GM19193 (cell line): ENCODE measurements around the gene KDM4F.
A peak's percentile ranks its signal among the peaks of the same experiment; 100 is the strongest.

Experiments used
- POLR2A ChIP-seq: IDR thresholded peaks from 4 replicates; pipeline ENCODE4 v1.6.1; 2011; ENCODE audit not compliant: insufficient read depth, insufficient read length; ENCODE audit errors: extremely low read depth

Gene KDM4F

DNA sequence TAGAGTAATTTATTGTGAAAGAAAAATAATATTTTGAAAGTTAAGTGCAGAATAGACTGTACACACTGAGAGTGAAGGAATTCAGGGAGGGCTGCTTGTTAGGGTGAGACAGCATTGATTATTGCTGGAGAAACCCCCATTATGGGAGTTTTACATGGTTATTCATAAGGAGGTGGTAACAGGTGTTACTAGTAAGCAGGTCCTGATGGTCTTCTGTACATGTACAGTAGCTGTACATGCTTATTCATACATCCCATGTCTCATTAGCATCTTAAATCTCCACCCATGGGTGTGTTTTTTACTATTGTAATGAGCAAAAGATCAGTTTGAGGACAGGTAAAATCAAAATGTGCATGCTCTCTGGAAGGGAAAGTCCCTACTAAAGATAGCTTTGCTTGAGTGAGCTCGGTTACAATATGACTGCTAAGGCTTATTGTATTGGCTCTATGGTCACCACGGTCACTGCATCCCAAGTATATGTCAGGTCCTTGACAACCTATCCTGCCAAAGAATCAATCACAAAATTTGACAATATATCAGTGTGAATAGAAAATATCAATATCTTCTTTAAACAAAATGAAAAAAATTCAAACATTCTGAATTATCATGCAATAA lies 6.2 kb downstream of the KDM4F start:
- TF ChIP-seq POLR2A: no peak

DNA sequence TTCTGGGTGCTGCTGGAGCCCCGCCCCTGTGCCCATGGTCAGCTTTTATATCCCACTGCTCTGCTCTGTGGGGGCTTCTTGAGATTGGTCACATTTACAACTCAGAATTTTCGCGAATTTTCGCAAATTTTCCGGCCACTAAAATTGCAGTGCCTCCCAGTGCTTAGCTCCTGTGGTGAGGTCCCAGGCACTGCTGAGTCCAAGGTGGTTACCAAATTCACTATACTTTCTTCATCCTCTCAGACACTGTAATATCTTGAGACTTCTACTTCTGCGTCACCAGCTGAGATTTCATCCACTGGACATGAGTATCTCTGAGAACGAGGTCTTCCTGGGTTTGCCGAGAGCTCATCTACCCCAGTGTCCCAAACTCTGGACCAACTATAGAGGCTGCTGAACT lies 8.7 kb downstream of the KDM4F start:
- no peak for TF ChIP-seq POLR2A

DNA sequence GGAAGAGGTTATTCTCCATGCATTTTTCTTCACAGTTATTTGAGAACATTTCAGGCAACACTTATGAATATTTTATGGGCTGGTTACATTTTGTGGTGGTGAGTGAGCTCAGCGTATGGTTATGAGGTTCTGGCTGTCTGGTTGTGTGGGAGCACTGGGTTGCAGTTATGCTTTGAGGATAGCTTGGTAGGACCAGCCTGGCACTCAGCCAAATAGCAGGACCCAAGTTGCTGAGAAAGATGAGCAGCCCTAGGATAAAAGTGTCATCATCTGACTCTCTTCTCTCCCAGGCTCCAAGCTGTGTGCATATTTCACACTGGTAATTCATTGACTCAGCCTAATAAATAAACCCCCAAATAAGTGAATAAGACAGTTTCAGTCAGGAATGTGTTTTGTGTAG lies 9.4 kb downstream of the KDM4F start:
- no peak for TF ChIP-seq POLR2A

DNA sequence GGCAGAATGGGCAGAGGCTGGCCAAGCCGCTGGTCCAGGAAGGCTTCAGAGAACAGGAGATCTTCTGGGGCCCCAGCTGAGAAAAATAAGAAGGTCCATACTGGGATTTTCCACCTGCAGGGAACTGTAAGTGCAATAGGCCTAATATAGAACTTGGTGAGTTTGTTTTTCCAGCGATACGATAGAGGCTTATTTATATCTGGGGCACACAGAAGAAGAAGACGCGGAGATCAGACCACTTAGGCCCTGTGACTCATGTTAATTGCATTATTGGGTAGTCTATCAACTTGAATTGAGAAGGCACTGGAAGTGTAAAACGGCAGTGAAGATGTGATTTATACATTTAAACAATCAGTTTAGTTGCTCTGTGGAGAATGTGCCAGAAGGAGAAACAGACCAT lies 9.8 kb downstream of the KDM4F start:
- TF ChIP-seq POLR2A: no peak

DNA sequence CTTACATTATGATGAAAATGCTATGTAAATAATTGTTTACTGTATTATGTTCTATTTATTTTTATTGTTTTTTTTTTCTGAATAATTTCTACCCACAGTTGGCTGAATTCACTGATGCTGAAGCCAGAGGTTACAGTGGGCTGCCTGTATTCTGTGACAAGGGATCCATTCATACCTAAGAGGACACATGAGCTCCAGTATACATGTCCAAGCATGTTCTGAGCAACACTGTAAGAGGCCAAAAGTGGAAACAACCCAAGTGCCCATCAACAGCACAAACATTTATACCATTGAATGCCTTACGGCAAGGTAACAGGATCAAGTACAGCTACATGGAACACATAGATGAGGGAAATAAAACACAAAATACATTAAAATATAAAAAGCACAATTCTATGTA lies 16.1 kb downstream of the KDM4F start:
- TF ChIP-seq POLR2A: no peak

DNA sequence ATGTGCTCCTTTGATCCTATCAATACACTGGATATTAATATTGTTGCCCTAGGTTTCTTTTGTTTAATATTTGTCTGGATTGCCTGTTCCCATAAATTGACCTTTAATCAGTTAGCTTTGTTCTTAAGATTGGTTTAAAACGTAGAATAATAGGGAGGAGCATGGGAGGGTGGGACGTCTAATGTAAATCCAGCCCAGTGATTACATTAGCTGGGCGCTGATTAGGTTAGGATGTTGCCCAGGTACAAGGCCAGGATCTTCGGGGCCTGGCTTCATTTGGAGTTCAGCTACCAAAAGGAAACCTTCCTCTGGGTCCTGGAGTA lies 17.5 kb downstream of the KDM4F start, which contains the start of gene SRSF8:
Gene SRSF8, plus strand, starts transcription at position 204 of the 323 bp plus-strand sequence. CDS start 308 bp downstream, outside the sequence.
- no peak for TF ChIP-seq POLR2A

DNA sequence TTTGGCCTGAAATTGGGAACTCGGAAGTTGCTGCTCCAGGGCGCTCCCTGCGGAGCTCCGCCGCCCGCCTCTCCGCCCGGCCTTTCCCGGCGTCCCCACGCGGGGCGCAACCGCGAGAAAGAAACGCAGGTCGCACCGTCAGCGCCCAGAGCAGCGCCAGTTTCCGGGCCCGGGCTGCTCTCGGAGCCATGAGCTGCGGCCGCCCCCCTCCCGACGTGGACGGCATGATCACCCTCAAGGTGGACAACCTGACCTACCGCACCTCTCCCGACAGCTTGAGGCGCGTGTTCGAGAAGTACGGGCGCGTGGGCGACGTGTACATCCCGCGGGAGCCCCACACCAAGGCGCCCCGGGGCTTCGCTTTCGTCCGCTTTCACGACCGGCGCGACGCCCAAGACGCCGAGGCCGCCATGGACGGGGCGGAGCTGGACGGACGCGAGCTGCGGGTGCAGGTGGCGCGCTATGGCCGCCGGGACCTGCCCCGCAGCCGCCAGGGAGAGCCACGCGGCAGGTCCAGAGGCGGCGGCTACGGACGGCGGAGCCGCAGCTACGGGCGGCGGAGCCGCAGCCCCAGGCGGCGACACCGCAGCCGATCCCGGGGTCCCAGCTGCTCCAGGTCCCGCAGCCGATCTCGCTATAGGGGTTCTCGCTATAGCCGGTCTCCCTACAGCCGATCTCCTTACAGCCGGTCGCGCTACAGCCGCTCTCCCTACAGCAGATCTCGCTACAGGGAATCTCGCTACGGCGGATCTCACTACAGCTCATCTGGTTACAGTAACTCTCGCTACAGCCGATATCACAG lies 18.0 kb downstream of the KDM4F start:
- TF ChIP-seq POLR2A: peak; percentile 74

DNA sequence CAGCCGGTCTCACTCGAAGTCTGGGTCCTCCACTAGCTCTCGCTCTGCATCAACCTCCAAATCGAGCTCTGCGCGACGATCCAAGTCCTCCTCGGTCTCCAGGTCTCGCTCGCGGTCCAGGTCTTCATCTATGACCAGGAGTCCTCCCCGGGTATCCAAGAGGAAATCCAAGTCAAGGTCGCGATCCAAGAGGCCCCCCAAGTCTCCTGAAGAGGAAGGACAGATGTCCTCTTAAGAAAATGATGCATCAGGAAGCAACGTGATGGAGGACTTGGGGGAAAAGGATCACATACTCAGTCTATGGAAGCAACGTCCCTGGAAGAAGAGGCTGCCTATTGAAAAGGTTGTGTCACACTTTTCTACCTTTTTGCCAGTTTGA lies 18.6 kb downstream of the KDM4F start:
- no peak for TF ChIP-seq POLR2A

DNA sequence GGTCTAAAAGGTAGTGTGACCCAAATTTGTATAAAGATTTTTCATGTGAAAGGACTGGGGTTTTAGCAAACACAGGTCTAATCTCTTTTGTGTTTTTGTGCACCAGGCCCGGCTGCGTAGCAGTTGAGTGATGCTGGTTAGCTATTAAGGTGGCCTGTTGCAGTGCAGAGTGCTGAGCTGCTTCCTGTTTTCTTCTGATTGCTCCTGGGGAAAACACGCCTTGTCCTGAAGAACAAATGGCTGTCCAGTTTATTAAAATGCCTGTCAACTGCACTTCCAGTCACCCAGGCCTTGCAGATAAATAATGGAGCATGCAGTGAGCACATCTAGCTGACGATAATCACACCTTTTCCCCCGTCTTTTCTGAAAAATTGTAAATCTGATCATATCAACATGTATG lies 19.3 kb downstream of the KDM4F start:
- TF ChIP-seq POLR2A: peak; percentile 63

DNA sequence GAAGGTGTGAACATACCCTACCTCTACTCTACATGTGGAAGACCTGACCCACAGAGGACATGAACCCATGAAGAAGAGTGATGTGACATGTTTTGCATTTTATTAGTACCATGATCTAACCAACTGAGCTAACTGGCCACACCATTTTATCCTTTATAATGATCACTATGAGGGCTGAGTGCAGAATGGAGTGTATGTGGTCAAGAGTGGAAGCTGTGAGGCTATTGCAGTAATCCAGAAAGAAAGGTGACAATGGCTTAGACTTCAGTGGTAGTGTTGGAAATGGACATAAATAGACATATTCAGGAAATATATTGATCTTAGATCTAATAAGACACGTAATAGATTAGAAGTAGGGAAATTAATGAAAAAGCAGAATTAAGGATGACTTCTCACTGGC lies 21.2 kb downstream of the KDM4F start:
- no peak for TF ChIP-seq POLR2A

DNA sequence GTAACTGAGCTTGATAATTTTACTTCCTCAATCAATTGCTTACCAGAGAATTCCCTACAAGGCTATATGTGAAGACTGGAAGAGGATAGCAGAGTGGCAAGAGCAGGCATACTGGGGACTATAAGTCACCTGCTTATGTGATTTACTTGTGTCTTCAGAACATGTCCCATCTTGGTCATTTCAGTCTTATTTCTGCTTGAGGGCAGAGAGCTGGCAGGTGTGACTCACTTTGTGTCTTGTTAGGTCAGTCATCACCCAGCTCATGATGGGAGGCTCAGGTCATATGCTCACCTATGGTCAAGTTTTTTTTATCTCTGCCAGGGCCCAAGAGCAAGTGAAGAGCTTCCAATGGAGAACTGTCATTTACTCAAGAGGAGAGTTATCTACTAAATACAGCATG lies 23.7 kb downstream of the KDM4F start:
- TF ChIP-seq POLR2A: no peak

DNA sequence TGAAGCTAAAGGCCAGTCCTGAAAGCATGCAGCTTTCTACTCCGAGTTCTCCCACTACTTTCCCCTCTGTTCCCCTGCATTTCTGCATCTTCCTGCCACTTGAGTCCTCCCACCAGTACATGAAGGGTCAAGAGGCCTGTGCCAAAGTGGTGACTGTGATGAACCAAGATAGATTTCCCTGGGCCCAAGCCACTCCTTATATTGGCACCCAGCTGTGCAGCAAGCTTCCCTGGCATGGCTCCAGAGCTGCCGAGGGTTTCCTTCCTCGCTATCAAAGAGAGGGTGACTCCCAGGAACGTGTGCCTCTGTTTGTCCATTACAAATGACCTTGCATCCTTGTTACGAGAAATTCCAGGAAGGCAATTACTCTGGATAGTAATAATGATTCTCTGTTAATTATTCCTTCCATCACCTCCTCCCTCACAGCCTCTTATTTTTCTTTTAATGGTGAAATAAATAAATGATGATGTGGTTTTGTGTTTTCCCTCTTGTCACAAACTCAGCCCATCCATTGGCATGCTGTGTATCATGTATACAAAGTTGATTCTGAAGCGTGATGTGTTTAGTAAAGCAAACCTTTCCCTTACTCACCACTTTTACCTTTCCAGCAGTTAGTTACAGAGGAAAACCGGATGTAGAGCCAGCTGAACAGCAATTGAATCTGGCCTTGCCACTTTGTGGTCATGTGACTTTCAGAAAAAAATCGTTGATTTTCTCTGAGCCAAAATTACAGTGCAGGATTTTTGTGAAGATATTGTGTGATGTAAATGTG lies 25.8 kb downstream of the KDM4F start:
- TF ChIP-seq POLR2A: no peak

DNA sequence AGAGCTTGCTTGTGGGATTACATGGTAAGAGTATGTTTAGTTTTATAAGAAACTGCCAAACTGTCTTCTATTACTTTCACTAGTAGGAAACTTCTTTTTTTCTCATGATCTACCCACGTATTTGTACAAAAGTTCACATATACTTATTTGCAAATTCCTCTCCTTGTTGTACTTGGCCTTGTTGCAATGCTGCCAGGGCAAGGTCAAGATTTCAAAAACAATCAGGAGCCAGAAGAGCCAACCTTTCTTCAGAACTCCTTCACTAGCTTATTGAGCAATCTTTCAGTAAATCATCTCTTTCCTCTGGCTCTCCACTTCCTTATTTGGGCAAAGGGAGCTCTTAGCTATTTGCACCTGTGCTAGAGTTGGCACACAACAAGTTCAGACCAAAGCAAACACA lies 27.2 kb downstream of the KDM4F start:
- TF ChIP-seq POLR2A: no peak

DNA sequence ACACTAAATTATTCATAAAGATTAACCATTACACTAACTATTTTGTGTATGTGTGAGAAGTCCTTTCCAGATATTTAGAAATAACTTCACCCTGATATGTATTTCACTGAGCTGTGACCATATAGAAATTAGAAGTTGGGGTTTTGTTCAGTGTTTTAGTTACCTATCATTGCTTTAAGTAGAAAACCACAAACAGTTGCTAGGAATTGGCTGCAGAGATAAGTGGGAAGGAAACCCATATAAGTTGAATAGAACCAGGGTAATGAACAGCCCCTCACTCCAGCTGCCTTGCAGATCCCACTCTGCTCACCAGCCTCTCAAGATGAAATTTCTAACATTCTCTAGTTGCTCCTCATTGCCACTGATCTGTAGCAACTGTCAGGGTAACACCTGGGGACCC lies 27.8 kb downstream of the KDM4F start:
- TF ChIP-seq POLR2A: no peak

DNA sequence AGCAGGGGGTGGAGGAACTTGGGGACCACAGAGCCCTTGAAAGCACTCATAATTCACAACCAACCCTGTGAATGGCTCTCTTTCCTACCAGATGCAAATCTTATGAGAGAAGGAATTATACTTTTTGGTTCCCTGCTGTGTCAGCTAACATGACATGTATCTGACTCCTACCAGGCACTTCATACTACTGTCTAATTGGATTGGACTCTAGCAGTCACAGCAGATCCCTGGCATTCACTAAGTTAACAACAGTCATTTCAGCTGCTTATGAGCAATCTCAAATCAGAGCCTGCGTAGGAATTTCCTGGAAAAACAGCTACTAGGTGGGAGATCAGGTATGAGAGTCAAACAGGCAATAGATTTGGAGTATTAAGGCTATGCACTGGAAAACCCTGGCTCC lies 29.3 kb downstream of the KDM4F start:
- no peak for TF ChIP-seq POLR2A

DNA sequence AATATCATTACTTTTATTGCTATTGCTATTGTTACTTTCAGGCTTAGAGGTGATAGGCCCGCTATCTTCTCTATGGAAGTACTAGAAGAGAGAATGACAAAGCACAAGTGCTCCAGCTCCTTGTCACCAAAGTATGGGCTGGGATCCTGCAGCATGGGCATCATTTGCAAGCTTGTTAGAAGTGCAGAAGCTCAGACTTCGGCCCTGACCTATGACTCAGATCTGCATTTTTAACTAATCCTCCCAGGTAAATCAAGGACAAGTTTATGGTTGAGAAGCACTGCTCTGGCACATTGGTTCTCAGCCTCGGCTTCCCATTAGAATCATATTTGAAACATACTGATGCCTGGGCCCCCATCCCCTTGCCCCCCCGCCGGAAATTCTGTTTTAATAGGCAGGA lies 31.8 kb downstream of the KDM4F start:
- no peak for TF ChIP-seq POLR2A
